Rectal smooth muscle tissue (tissue), 1 donor: Measurements from ENCODE around the gene PIPOX.

Experiments
- H3K27ac ChIP-seq: one replicate; pipeline ENCODE4 v1.7.0; 2013; ENCODE audit warnings: low read depth, low read length, inconsistent platforms
- H3K27me3 ChIP-seq: one replicate; pipeline ENCODE4 v1.7.0; 2013; ENCODE audit warnings: low read length; ENCODE audit not compliant: control insufficient read depth, insufficient read depth
- H3K36me3 ChIP-seq: one replicate; pipeline ENCODE4 v1.7.0; 2013; ENCODE audit warnings: low read length; ENCODE audit not compliant: control insufficient read depth, insufficient read depth
- H3K4me1 ChIP-seq: one replicate; pipeline ENCODE4 v1.7.0; 2013; ENCODE audit warnings: low read length; ENCODE audit not compliant: control insufficient read depth, insufficient read depth
- H3K4me3 ChIP-seq: one replicate; pipeline ENCODE4 v1.7.0; 2013; ENCODE audit warnings: low read length
- H3K9ac ChIP-seq: one replicate; pipeline ENCODE4 v1.7.0; 2013; ENCODE audit warnings: low read length

PIPOX gene

GRCh38 chr17:29059281-29059680 is 16.3 kb downstream of the PIPOX start:
- Histone ChIP-seq H3K4me3 (no peak overlapping the region), H3K9ac (no peak overlapping the region), H3K27me3 (no peaks in the 10 kb centered on the region), H3K36me3 (no peaks in the 10 kb centered on the region), H3K27ac (no peak overlapping the region), H3K4me1 (no peaks in the 10 kb centered on the region)

- no peak overlapping the region for H3K27ac ChIP-seq
- H3K4me1 ChIP-seq: no peaks in the 10 kb centered on the region
- H3K36me3 ChIP-seq: no peaks in the 10 kb centered on the region
- no peaks in the 10 kb centered on the region for H3K27me3 ChIP-seq
- H3K4me3 ChIP-seq: no peak overlapping the region
- H3K9ac ChIP-seq: no peak overlapping the region
Measured at GRCh38 chr17:29060475-29060874, 17.5 kb downstream of the PIPOX start.

- Histone ChIP-seq H3K27me3 (no peaks in the 10 kb centered on the region), H3K36me3 (no peaks in the 10 kb centered on the region), H3K4me1 (no peaks in the 10 kb centered on the region), H3K9ac (no peak overlapping the region), H3K27ac (no peak overlapping the region), H3K4me3 (no peak overlapping the region)
Measured at GRCh38 chr17:29061036-29061435, 18.1 kb downstream of the PIPOX start.

GRCh38 chr17:29062215-29062614 is 19.3 kb downstream of the PIPOX start:
- no peak overlapping the region for H3K27ac ChIP-seq
- H3K4me1 ChIP-seq: no peaks in the 10 kb centered on the region
- H3K27me3 ChIP-seq: no peaks in the 10 kb centered on the region
- no peaks in the 10 kb centered on the region for H3K36me3 ChIP-seq
- H3K9ac ChIP-seq: no peak overlapping the region
- H3K4me3 ChIP-seq: no peak overlapping the region

- H3K27me3 ChIP-seq: no peaks in the 10 kb centered on the region
- H3K9ac ChIP-seq: no peak overlapping the region
- no peaks in the 10 kb centered on the region for H3K4me1 ChIP-seq
- no peak overlapping the region for H3K27ac ChIP-seq
- no peak overlapping the region for H3K4me3 ChIP-seq
- H3K36me3 ChIP-seq: no peaks in the 10 kb centered on the region
Measured at GRCh38 chr17:29063992-29064391, 21.1 kb downstream of the PIPOX start.

GRCh38 chr17:29066047-29066446 is 23.1 kb downstream of the PIPOX start:
- Histone ChIP-seq H3K27ac (no peak overlapping the region), H3K4me1 (no peaks in the 10 kb centered on the region)

GRCh38 chr17:29066606-29067005 is 23.7 kb downstream of the PIPOX start:
- Histone ChIP-seq H3K4me3 (no peak overlapping the region), H3K27ac (no peak overlapping the region), H3K27me3 (no peaks in the 10 kb centered on the region), H3K36me3 (no peaks in the 10 kb centered on the region), H3K9ac (no peak overlapping the region), H3K4me1 (no peaks in the 10 kb centered on the region)

More at GRCh38 chr17:29066047-29066446, 23.1 kb downstream of the PIPOX start:
- no peak overlapping the region for H3K4me3 ChIP-seq
- H3K27me3 ChIP-seq: no peaks in the 10 kb centered on the region
- no peaks in the 10 kb centered on the region for H3K36me3 ChIP-seq
- H3K9ac ChIP-seq: no peak overlapping the region

- Histone ChIP-seq H3K27me3 (no peaks in the 10 kb centered on the region), H3K4me3 (no peak overlapping the region), H3K9ac (no peak overlapping the region), H3K36me3 (no peaks in the 10 kb centered on the region), H3K27ac (no peak overlapping the region), H3K4me1 (no peaks in the 10 kb centered on the region)
Measured at GRCh38 chr17:29068818-29069217, 25.9 kb downstream of the PIPOX start.

GRCh38 chr17:29069526-29070041 is 26.6 kb downstream of the PIPOX start:
- Histone ChIP-seq H3K4me3 (no peak overlapping the region), H3K36me3 (no peaks in the 10 kb centered on the region), H3K27ac (no peak overlapping the region), H3K9ac (no peak overlapping the region), H3K4me1 (no peaks in the 10 kb centered on the region), H3K27me3 (no peaks in the 10 kb centered on the region)

GRCh38 chr17:29070308-29070707 is 27.4 kb downstream of the PIPOX start:
- Histone ChIP-seq H3K4me3 (no peak overlapping the region), H3K9ac (no peak overlapping the region), H3K4me1 (no peaks in the 10 kb centered on the region), H3K36me3 (no peaks in the 10 kb centered on the region), H3K27me3 (no peaks in the 10 kb centered on the region), H3K27ac (no peak overlapping the region)

GRCh38 chr17:29070781-29071180 is 27.8 kb downstream of the PIPOX start:
- no peak overlapping the region for H3K9ac ChIP-seq
- H3K4me1 ChIP-seq: no peaks in the 10 kb centered on the region
- no peak overlapping the region for H3K4me3 ChIP-seq
- H3K36me3 ChIP-seq: no peaks in the 10 kb centered on the region
- H3K27ac ChIP-seq: no peak overlapping the region
- no peaks in the 10 kb centered on the region for H3K27me3 ChIP-seq

- no peaks in the 10 kb centered on the region for H3K36me3 ChIP-seq
- no peak overlapping the region for H3K4me3 ChIP-seq
- H3K9ac ChIP-seq: no peak overlapping the region
- H3K4me1 ChIP-seq: no peaks in the 10 kb centered on the region
- no peaks in the 10 kb centered on the region for H3K27me3 ChIP-seq
- no peak overlapping the region for H3K27ac ChIP-seq
Measured at GRCh38 chr17:29071303-29071702, 28.4 kb downstream of the PIPOX start.

- H3K27ac ChIP-seq: no peak overlapping the region
- H3K9ac ChIP-seq: no peak overlapping the region
- no peaks in the 10 kb centered on the region for H3K36me3 ChIP-seq
- H3K27me3 ChIP-seq: no peaks in the 10 kb centered on the region
- H3K4me1 ChIP-seq: no peaks in the 10 kb centered on the region
- H3K4me3 ChIP-seq: no peak overlapping the region
Measured at GRCh38 chr17:29073045-29073444, 30.1 kb downstream of the PIPOX start.
